HFFc6 (cell line): ENCODE measurements around the gene GBA2. TPM values are rescaled to one million over a fixed set of nuclear protein-coding genes. Genes with fewer than 3 reads are reported as not detected.
A peak's percentile ranks its signal among the peaks of the same experiment; 100 is the strongest.

Source experiments
- DNase-seq: peaks from one replicate; pipeline ENCODE4 v3.0.0-alpha.2; 2018
- H3K27ac Mint-ChIP-seq: 2 replicates; pipeline ENCODE4 v1.8.0; 2020; ENCODE audit warnings: mild to moderate bottlenecking, mixed read lengths
- H3K27me3 Mint-ChIP-seq: 2 replicates; pipeline ENCODE4 v1.8.0; 2021; ENCODE audit warnings: mild to moderate bottlenecking, moderate library complexity, mixed read lengths; ENCODE audit not compliant: insufficient read depth
- H3K36me3 Mint-ChIP-seq: 2 replicates; pipeline ENCODE4 v1.8.0; 2021; ENCODE audit warnings: low read depth, mixed read lengths
- H3K4me1 Mint-ChIP-seq: 2 replicates; pipeline ENCODE4 v1.8.0; 2020; ENCODE audit warnings: low read depth, mixed read lengths
- H3K4me3 Mint-ChIP-seq: 2 replicates; pipeline ENCODE4 v1.8.0; 2020; ENCODE audit warnings: mild to moderate bottlenecking, moderate library complexity, mixed read lengths
- H3K9me3 Mint-ChIP-seq: 2 replicates; pipeline ENCODE4 v1.8.0; 2020; ENCODE audit warnings: mild to moderate bottlenecking, mixed read lengths
- CTCF ChIP-seq: fragments of 200-600 bp; sonication (generic); IDR thresholded peaks from 2 replicates; pipeline ENCODE4 v1.5.0; 2021; ENCODE audit warnings: antibody characterized with exemption, mild to moderate bottlenecking
- total RNA-seq, 6 experiments: library from RNA; stranded (reverse); fragmentation: NEBNext Ultra II Directional; extraction: Animal tissue kit (Norgen Biotek cat#: 25700); gene quantifications; 2 replicates in 1 of 6; 3 replicates in 5 of 6; pipeline ENCODE4 v1.2.3, GENCODE V29; 2021

Gene GBA2
- total RNA-seq, 6 experiments from 2014 or later: 22.9 to 25.7 (median 24.0) TPM

- Mint-ChIP-seq H3K36me3 (peaks cover 48% of the 10 kb centered on the region), H3K4me1 (peaks cover 25% of the 10 kb centered on the region), H3K27ac (no peak overlapping the region)
Observed at GRCh38 chr9:35738924-35739323, 10.1 kb downstream of the GBA2 start.

GRCh38 chr9:35738186-35738585 is 10.8 kb downstream of the GBA2 start:
- H3K27ac Mint-ChIP-seq: no peak overlapping the region
- no peaks in the 10 kb centered on the region for H3K9me3 Mint-ChIP-seq
- peaks cover 52% of the 10 kb centered on the region for H3K36me3 Mint-ChIP-seq
- H3K4me1 Mint-ChIP-seq: peaks cover 32% of the 10 kb centered on the region
- no peak for DNase-seq
- no peak for TF ChIP-seq CTCF
- H3K27me3 Mint-ChIP-seq: no peaks in the 10 kb centered on the region; the same call in 1 of the 2 replicates
- H3K4me3 Mint-ChIP-seq: no peak overlapping the region

More at GRCh38 chr9:35738924-35739323, 10.1 kb downstream of the GBA2 start:
- no peaks in the 10 kb centered on the region; the same call in 1 of the 2 replicates for H3K27me3 Mint-ChIP-seq
- no peaks in the 10 kb centered on the region for H3K9me3 Mint-ChIP-seq
- no peak overlapping the region for H3K4me3 Mint-ChIP-seq
- DNase-seq: no peak
- no peak for TF ChIP-seq CTCF

GRCh38 chr9:35737143-35737542 is 11.9 kb downstream of the GBA2 start:
- no peak for DNase-seq
- peaks cover 35% of the 10 kb centered on the region for H3K4me1 Mint-ChIP-seq
- H3K27ac Mint-ChIP-seq: peak overlapping the region; percentile 45
- no peaks in the 10 kb centered on the region; the same call in 1 of the 2 replicates for H3K27me3 Mint-ChIP-seq
- peaks cover 50% of the 10 kb centered on the region for H3K36me3 Mint-ChIP-seq
- no peak overlapping the region for H3K4me3 Mint-ChIP-seq
- H3K9me3 Mint-ChIP-seq: no peaks in the 10 kb centered on the region
- TF ChIP-seq CTCF: no peak

GRCh38 chr9:35736201-35736633 is 12.8 kb downstream of the GBA2 start:
- TF ChIP-seq CTCF: peak; percentile 84
- Mint-ChIP-seq H3K4me3 (no peak overlapping the region), H3K9me3 (no peaks in the 10 kb centered on the region), H3K27me3 (peaks cover 6% of the 10 kb centered on the region), H3K4me1 (peaks cover 35% of the 10 kb centered on the region), H3K27ac (peak overlapping the region; percentile 45), H3K36me3 (peaks cover 55% of the 10 kb centered on the region)
- peak; percentile 76 for DNase-seq

GRCh38 chr9:35734096-35734495 is 14.9 kb downstream of the GBA2 start:
- H3K4me3 Mint-ChIP-seq: no peak overlapping the region; the same call in 1 of the 2 replicates
- no peak overlapping the region; the same call in 1 of the 2 replicates for H3K27ac Mint-ChIP-seq
- H3K36me3 Mint-ChIP-seq: peaks cover 57% of the 10 kb centered on the region
- peaks cover 8% of the 10 kb centered on the region for H3K27me3 Mint-ChIP-seq
- DNase-seq: peak; percentile 25
- no peaks in the 10 kb centered on the region for H3K9me3 Mint-ChIP-seq
- no peak for TF ChIP-seq CTCF
- H3K4me1 Mint-ChIP-seq: peaks cover 35% of the 10 kb centered on the region
